ENCODE results near the gene F2. TPM values are rescaled to one million over a fixed set of nuclear protein-coding genes. Genes with fewer than 3 reads are reported as not detected.

F2 gene
- total RNA-seq, 4 donors from 2014 or later, result 0.42 to 1.1 TPM; not detected in 2

GRCh38 chr11:46679241-46680163, 39.5 kb upstream of the F2 start:
- peaks cover 37 to 75% (median 59%) of the 10 kb centered on the region in 4 donors for H3K36me3 ChIP-seq
- TF ChIP-seq CTCF (IDR thresholded peaks at IDR 0.05), result no peak
- TF ChIP-seq POLR2A (IDR thresholded peaks at IDR 0.05; ENCODE audit: low read depth), result no peak
- no peak for TF ChIP-seq EP300 (IDR thresholded peaks at IDR 0.05)
- no peak for TF ChIP-seq POLR2AphosphoS5 (IDR thresholded peaks at IDR 0.05)
- no peaks in the 10 kb centered on the region for H3K9me3 ChIP-seq
- no peaks in the 10 kb centered on the region for H3K27me3 ChIP-seq
- no peak overlapping the region for H3K4me3 ChIP-seq
- DNase-seq (ENCODE audit: extremely low spot score), result no peak
- no peak overlapping the region for H3K27ac ChIP-seq (replicated peaks in 1 of 4)
- peaks cover 28 to 50% (median 42%) of the 10 kb centered on the region in 4 donors for H3K4me1 ChIP-seq
- intact Hi-C loops (cut with DNase I), result no loop called here
- 79% methylated on average over 21 of the region's 26 CpGs for WGBS

- H3K9me3 ChIP-seq, result no peaks in the 10 kb centered on the region
- TF ChIP-seq POLR2A (IDR thresholded peaks at IDR 0.05; ENCODE audit: low read depth) (no peak), POLR2AphosphoS5 (IDR thresholded peaks at IDR 0.05) (no peak), EP300 (IDR thresholded peaks at IDR 0.05) (no peak), CTCF (IDR thresholded peaks at IDR 0.05) (no peak)
- WGBS, result 90% methylated on average over 10 of the region's 21 CpGs
- peaks cover 28 to 50% (median 40%) of the 10 kb centered on the region in 4 donors for H3K4me1 ChIP-seq
- DNase-seq (ENCODE audit: extremely low spot score), result no peak
- H3K36me3 ChIP-seq, result peaks cover 37 to 77% (median 63%) of the 10 kb centered on the region in 4 donors
- no peak overlapping the region for H3K27ac ChIP-seq (replicated peaks in 1 of 4)
- no peaks in the 10 kb centered on the region for H3K27me3 ChIP-seq
- intact Hi-C loops (cut with DNase I), result no loop called here
- H3K4me3 ChIP-seq, result no peak overlapping the region
Measured at GRCh38 chr11:46680164-46680760, 38.8 kb upstream of the F2 start.

- intact Hi-C loops (cut with DNase I), result no loop called here
- Histone ChIP-seq H3K27me3 (no peaks in the 10 kb centered on the region), H3K9me3 (no peaks in the 10 kb centered on the region), H3K36me3 (peaks cover 39 to 83% (median 69%) of the 10 kb centered on the region in 4 donors), H3K4me3 (no peak overlapping the region), H3K27ac (replicated peaks in 1 of 4) (no peak overlapping the region), H3K4me1 (peaks cover 26 to 47% (median 35%) of the 10 kb centered on the region in 4 donors)
- TF ChIP-seq POLR2A (IDR thresholded peaks at IDR 0.05; ENCODE audit: low read depth), result no peak
- no peak for TF ChIP-seq CTCF (IDR thresholded peaks at IDR 0.05)
- TF ChIP-seq EP300 (IDR thresholded peaks at IDR 0.05), result no peak
- TF ChIP-seq POLR2AphosphoS5 (IDR thresholded peaks at IDR 0.05), result no peak
- DNase-seq (ENCODE audit: extremely low spot score), result no peak
- WGBS, result 83% methylated on average over 8 of the region's 22 CpGs
Measured at GRCh38 chr11:46680815-46681214, 38.2 kb upstream of the F2 start.

GRCh38 chr11:46681814-46682213, 37.2 kb upstream of the F2 start:
- WGBS, result 91% methylated on average over 7 of the region's 11 CpGs
- Histone ChIP-seq H3K27ac (replicated peaks in 1 of 4) (no peak overlapping the region), H3K27me3 (no peaks in the 10 kb centered on the region), H3K4me1 (peaks cover 20 to 38% (median 28%) of the 10 kb centered on the region in 4 donors), H3K9me3 (no peaks in the 10 kb centered on the region), H3K36me3 (peaks cover 43 to 89% (median 76%) of the 10 kb centered on the region in 4 donors), H3K4me3 (no peak overlapping the region)
- no peak for DNase-seq (ENCODE audit: extremely low spot score)
- TF ChIP-seq CTCF (IDR thresholded peaks at IDR 0.05) (no peak), POLR2AphosphoS5 (IDR thresholded peaks at IDR 0.05) (no peak), POLR2A (IDR thresholded peaks at IDR 0.05; ENCODE audit: low read depth) (no peak), EP300 (IDR thresholded peaks at IDR 0.05) (no peak)
- intact Hi-C loops (cut with DNase I), result no loop called here
